RWPE1 (cell line): ENCODE results near the gene PC.
A peak's percentile ranks its signal among the peaks of the same experiment; 100 is the strongest.

Source experiments
- CTCF ChIA-PET: fragments of 350-600 bp; sonication (Branson Sonifier 250); formaldehyde crosslinking; extraction: SDS; loops from one replicate; lab custom pipeline; 2021; lab: Yijun Ruan, JAX
- POLR2A ChIA-PET: fragments of 400-600 bp; formaldehyde crosslinking; extraction: SDS; loops from one replicate; lab custom pipeline; 2020; ENCODE audit warnings: antibody characterized with exemption; ENCODE audit not compliant: low non-redundant PET; lab: Yijun Ruan, JAX
- DNase-seq: peaks from one replicate; pipeline ENCODE4 v3.0.0; 2012; ENCODE audit warnings: low spot score
- H3K27ac ChIP-seq: fragments of 450-650 bp; 2 replicates; pipeline ENCODE4 v1.5.1; 2017
- TF ChIP-seq, protein P1 (sequence below): fragments of 450-650 bp; conservative IDR thresholded peaks from 2 replicates; pipeline ENCODE4 v1.5.1; 2017; ENCODE audit warnings: low read depth, mild to moderate bottlenecking

Gene PC

DNA sequence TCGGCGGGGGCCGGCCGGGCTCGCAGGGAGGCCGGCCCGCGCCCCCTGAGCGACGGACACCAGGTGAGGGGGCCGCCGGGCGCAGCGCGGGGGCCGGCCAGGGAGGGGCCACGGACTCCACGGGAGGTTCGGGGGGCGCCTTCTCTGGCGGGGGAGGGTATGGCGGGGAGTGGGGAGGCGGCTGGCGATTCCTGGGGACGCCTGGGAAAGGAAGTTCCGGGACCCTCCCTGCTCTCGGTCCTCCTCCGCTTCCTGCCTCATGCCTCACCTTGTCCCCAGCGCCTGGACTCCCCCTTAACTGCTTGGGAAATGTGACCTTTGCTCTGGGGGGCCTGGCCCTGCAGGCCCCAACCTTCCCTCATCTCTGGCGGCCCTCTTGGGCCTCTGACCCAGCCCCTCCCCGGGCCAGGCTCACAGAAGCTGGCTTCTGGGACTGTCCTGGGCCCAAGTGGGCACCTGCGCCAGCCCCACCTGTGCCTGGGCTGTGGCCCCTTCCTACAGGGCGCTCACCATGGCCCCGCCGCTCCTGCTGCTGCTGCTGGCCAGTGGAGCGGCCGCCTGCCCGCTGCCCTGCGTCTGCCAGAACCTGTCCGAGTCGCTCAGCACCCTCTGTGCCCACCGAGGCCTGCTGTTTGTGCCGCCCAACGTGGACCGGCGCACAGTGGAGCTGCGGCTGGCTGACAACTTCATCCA is 100.8 kb downstream of the PC start:
- TF ChIP-seq, protein P1, sequence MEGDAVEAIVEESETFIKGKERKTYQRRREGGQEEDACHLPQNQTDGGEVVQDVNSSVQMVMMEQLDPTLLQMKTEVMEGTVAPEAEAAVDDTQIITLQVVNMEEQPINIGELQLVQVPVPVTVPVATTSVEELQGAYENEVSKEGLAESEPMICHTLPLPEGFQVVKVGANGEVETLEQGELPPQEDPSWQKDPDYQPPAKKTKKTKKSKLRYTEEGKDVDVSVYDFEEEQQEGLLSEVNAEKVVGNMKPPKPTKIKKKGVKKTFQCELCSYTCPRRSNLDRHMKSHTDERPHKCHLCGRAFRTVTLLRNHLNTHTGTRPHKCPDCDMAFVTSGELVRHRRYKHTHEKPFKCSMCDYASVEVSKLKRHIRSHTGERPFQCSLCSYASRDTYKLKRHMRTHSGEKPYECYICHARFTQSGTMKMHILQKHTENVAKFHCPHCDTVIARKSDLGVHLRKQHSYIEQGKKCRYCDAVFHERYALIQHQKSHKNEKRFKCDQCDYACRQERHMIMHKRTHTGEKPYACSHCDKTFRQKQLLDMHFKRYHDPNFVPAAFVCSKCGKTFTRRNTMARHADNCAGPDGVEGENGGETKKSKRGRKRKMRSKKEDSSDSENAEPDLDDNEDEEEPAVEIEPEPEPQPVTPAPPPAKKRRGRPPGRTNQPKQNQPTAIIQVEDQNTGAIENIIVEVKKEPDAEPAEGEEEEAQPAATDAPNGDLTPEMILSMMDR: no peak
- POLR2A ChIA-PET: no interaction called here
- CTCF ChIA-PET: no interaction called here
- DNase-seq: peak; percentile 27
- peak overlapping the region; percentile 94 for H3K27ac ChIP-seq

DNA sequence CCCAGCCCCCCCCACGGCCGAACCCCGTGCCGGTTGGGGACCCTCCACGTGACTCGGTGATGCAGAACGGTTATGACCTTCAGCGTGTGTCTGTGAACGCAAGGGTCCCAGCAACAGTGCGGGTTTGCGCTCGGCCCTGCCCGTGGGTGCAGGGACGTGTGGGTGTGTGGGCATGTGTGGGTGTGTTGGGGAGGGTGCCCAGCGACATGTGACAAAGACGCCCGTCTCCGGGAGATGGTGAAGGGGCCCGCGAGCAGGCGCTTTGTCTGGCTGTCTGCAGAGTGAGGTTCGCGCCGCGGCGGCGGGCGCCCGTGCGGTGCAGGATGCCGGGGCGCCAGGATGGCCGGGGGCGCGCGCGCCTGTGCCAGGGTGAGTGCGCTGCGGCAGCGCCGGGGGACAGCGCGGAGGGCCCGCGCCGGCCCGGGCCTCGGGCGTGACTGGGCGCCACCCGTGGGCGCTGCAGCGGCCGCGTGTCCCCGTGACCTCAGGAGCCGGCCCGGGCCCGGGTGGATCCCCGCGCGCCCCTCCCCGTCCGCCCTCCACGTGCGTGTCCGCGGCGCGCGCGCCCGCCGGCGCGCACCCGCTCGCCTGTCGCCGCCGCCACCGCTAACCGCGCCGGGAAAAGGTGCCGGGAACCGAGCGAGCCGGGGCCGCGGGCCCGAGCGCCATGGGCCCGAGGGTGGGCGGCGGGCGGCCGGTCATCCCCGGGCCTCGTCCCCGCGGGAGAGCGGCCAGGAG is 101.5 kb downstream of the PC start, which contains the start of gene LRFN4:
Gene LRFN4 (plus strand): TSS at position 569 of the 738 bp plus-strand sequence. CDS start 681 bp downstream, outside the sequence.
- DNase-seq: peak; percentile 57
- POLR2A ChIA-PET: interaction anchor here (0.8 kb wide), 1 partner anchor 13 kb away, joined by 3 read pairs; the partner anchor contains the start of gene RCE1
- CTCF ChIA-PET: interaction anchor here (0.6 kb wide), 1 partner anchor 123 kb away, joined by 5 read pairs; no protein-coding TSS in a partner anchor
- H3K27ac ChIP-seq: peak within 1 kb of the TSS; percentile 94
- TF ChIP-seq, protein P1: no peak

DNA sequence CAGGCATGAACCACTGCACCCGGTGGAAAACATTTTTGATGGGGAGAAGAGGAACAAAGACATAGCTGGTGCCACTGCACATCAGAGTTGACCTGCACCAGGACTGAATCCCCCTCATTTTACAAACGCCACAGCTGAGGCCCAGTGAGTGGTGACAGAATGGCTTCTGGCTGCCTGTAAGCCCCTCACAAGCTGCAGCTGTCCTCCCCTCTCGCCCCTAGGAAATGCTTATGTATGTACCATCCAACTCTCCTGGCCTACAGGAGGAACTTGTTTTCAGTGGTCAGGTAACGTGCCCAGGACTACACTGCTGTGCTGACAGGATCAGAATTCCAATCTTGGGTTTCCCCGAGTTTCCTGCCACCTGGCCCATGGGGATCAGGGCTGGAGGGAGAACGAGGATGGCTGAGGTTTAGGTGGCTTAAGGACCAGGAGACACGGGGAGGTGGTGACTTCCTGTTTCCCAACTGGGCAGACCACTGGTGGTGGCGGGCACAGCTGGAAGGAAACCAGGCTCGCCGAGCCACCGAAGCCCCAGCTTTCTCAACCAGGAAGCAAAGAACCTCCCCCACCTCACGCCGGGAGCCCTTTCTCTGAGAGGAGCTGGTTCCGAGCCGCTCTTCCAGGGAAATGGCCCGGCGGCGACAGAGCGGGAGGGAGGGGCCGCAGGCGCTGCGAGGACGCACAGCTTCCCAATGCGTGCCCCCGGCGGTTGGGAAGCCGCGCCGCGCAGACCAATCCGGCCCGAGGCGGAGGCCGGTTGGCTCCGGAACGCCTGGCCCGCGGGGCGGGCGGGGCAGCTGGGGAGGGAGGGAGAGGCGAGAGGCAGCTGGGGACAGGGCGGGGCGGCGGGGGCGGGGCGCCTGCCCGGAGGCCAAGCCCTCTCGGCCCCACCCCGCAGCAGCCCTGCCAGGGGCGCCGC is 102.3 kb downstream of the PC start:
- ChIA-PET CTCF (interaction anchor here (0.6 kb wide), 1 partner anchor 124 kb away, joined by 5 read pairs; no protein-coding TSS in a partner anchor), POLR2A (interaction anchor here (0.6 to 0.8 kb wide), 3 partner anchors 13 to 120 kb away, joined by 3 read pairs; partner anchors contain the start of gene RCE1)
- peak overlapping the region; percentile 94 for H3K27ac ChIP-seq
- peak; percentile 94 for DNase-seq
- TF ChIP-seq, protein P1: no peak

DNA sequence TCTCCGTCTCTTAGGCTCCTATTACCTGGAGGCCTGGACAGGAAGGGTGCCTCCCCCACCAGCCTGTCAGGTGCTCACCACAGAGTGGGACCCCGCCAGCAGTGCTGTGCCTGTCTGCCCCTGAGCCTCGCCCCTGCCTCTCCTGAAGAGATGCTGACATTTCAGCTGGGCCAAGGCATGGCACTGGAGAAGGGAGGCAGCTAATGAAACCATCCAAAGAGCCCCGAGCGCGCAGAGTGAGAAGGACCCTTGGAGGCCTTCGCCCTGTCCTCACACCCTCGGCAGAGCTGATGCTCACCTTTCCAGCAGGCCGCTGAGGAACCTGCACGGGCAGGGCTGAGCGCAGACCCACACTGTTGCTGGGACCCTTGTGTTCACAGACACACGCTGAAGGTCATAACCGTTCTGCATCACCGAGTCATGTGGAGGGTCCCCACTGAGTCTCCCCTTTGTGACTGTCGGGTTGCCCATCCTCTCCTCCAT is 103.4 kb downstream of the PC start:
- H3K27ac ChIP-seq: peak overlapping the region; percentile 94
- TF ChIP-seq, protein P1: no peak
- ChIA-PET CTCF (interaction anchor here (0.9 kb wide), 1 partner anchor 545 kb away, joined by 5 read pairs; no protein-coding TSS in a partner anchor), POLR2A (no interaction called here)
- no peak for DNase-seq

DNA sequence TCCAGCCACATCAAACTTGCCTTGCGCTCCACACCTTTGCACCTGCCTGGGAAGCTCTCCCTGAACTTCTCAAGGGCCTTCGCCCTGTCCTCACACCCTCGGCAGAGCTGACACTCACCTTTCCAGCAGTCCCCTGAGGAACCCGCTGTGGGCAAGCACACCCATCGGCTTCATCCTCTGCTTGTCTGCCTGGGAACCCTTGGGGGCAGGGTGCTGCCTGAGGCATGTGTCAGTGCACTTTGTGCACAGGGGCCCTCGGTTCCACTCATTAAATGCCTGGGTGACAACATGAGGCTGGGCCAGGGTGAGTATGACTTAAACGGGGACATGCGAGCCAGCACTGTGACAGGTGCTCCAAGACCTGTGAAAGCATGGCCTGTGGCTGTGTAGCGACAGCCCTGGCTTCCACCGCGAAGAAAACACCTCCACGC is 103.9 kb downstream of the PC start:
- ChIA-PET CTCF (interaction anchor here (0.9 kb wide), 1 partner anchor 546 kb away, joined by 5 read pairs; no protein-coding TSS in a partner anchor), POLR2A (no interaction called here)
- TF ChIP-seq, protein P1: no peak
- DNase-seq: no peak
- peak overlapping the region; percentile 94 for H3K27ac ChIP-seq
